ENCODE data around the gene RBM39.
"Not testable (repeated sequence)": the region's sequence is repeated elsewhere in the genome, so short reads cannot be mapped to it uniquely, and the experiment has no call there.

Gene RBM39

DNA sequence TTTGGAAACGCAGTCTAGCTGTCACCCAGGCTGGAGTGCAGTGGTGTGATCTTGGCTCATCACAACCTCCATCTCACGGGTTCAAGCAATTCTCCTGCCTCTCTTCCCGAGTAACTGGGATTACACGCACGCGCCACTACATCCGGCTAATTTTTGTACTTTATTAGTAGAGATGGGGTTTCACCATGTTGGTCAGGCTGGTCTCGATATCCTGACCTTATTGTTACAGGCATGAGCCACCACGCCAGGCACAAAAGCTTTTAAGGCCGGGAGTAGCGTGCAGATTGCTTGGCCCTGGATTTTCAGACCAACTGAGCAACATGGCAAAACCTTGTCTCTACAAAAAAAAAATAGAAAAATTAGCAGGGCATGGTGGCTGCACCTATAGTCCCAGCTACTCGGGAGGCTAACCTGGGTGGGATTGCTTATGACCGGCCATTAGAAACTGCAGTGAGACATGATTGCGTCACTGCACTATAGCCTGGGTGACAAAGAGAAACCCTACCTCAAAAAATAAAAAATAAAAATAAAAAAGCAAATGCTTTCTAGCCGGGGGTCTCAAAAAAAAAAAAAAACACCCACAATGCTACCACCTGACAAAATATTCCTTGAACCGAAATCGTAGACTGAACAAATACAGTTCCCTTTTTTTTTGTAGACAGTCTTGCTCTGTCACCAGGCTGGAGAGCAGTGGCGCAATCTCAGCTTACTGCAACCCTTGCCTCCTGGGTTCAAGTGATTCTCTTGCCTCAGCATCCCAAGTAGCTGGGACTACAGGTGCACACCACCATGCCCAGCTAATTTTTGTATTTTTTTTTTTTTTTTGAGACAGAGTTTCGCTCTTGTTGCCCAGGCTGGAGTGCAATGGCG, 15.0 kb downstream of the RBM39 start:
- DNase-seq (ENCODE audit: low read depth): no peak

DNA sequence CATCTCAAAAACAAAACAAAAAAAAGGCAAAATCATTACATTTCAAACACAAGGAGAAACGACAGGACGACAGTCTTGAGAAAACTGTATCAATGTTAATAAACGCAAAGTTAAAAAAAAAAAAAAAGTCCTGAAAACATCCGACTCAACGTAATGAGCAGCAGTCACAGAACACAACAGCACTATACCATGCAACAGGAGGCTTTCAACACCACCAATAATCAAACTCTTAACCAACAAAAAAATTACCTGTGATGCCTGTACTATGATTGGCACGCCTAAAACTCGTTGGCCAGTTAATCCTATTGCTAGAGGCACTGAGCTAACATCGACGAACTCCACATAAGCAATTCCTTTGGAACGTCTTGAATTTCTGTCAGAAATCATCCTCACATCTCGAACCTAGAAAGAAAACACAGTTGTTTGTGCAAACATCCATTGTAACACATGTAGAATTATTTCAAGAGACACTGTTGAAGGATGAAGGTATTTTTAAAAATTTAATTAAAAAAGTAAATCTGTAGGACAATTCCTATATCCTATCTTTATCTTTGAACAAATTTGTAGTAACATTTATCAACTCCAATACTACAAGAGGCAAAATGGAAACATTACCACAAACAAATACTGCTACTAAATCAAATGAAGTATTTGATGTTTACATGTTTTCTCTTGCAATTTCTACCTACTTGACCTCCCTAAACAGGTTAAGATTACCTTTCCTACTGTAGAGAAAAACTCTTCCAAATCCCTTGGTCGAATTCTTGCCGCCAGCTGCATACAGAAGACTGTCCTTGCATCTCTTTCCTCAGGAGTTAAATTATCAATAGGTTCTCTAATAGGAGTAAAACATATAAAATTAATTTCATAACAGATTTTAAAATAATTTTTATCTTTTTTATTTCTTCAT, 17.5 kb downstream of the RBM39 start:
- no peak for DNase-seq (ENCODE audit: low read depth)

DNA sequence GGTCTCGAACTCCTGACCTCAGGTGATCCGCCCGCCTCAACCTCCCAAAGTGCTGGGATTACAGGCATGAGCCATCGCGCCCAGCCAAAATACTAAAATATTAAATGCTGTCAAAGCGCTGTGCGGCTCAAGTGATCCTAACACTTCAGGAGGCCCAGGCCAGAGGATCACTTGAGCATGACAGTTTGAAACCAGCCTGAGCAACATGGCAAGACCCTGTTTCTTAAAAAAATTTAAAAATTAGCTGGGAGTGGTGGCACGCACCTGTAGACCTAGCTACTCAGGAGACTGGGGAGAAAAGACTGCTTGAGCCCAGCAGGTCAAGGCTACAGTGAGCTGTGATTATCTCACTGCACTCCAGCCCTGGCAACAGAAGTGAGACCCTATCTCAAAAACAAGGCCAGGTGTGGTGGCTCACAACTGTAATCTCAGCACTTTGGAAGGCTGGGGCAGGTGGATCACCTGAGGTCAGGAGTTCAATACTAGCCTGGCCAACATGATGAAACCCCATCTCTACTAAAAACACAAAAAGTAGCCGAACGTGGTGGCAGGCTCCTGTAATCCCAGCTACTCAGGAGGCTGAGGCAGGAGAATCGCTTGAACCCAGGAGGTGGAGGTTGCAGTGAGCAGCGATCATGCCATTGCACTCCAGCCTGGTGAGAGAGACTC, 18.3 kb downstream of the RBM39 start:
- not testable (repeated sequence) for DNase-seq (ENCODE audit: low read depth)

DNA sequence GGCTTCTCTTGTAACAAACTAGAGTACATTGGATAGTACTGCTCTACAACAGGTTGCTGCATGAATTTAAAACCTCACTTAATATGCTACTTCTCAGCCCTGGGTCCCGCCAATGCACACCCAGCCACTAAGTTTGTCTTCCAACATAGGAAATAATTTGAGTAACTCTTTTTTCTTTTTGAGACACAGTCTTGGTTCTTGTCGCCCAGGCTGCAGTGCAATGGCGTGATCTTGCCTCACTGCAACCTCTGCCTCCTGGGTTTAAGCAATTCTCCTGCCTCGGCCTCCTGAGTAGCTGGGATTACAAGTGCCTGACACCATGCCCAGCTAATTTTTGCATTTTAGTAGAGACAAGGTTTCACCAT, 18.8 kb downstream of the RBM39 start:
- not testable (repeated sequence) for DNase-seq (ENCODE audit: low read depth)

DNA sequence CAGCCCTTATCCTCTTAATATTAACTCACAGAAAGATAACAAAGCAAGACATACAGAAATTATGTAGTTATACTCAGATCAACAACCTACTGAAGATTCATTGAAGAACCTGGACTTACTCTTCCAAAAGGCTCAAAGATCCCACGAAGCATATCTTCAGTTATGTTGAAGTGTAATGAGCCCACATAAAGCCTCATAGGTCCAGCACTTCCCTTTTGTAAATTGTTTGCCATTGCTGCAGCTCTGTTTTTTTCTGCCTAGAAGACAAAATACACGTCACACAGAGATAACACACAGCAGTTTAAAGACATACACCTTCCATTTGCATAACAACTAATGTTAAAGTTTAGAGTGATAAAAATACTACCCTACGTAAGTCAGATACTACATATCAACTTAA, 20.4 kb downstream of the RBM39 start:
- no peak for DNase-seq (ENCODE audit: low read depth)

DNA sequence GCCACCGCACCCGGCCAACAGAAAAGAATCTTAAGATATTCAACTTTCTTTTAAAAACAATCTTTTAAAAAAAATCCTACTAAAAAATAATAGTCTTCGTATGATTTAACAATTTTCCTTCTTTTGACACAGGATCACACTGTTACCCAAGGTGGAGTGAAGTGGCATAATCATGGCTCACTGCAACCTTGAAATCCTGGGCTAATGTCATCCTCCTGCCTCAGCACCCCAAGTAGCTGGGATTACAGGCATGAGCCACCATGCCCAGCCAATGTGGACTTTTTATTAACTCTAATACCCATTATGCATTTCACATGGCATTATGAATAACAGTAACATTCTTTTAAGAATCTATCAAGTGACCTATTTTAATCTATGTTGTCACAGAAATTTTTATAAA, 20.8 kb downstream of the RBM39 start:
- DNase-seq (ENCODE audit: low read depth): no peak

DNA sequence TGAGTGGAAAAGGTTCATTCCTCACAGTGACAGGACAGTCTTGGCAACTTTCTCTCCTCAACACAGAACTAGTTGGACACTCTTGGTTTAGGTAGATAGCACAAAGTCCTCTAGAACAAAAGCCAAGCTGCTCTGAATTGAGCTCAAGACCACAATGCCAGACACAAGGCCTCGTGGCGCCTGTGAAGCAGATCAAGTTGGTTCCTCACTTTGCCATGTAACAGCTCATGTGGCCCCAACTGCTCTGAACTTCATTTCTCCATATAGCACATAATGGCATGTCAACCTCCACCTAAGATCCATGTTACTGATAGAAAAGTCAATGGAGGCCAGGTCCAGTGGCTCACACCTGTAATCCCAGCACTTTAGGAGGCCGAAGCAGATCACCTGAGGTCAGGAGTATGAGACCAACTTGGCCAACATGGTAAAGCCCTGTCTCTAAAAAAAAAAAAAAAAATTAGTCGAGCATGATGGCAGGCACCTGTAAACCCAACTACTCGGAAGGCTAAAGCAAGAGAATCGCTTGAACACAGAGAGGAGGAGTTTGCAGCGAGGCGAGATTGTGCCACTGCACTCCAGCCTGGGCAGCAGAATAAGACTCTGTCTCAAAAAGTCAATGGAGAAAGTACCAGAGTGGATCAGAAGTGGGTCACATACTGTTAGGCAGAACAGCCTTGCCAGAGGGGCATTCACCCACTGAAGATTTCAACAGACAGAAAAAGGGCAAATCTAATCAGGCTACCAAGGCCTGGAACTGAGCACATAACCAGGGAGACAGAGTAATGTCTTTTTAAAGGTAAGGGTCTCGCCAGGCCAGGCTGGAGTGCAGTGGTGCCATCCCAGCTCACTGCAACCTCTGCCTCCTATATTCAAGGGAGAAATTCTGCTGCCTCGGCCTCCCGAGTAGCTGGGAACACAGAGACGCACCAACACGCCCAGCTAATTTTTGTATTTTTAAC, 21.6 kb downstream of the RBM39 start:
- no peak for DNase-seq (ENCODE audit: low read depth)

DNA sequence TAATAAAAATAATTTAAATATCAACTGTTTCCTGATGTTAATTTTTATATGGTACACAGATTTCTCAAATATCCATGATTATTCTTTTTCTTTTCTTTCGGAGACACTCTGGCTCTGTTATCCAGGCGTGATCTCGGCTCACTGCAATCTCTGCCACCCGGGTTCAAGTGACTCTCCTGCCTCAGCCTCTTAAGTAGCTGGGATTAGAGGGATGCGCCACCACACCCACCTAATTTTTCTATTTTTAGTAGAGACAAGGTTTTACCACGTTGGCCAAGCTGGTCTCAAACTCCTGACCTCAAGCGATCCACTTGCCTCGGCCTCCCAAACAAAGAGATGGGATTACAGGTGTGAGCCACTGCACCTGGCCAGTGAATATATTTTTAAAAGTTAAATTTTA, 22.3 kb downstream of the RBM39 start:
- no peak for DNase-seq (ENCODE audit: low read depth)

DNA sequence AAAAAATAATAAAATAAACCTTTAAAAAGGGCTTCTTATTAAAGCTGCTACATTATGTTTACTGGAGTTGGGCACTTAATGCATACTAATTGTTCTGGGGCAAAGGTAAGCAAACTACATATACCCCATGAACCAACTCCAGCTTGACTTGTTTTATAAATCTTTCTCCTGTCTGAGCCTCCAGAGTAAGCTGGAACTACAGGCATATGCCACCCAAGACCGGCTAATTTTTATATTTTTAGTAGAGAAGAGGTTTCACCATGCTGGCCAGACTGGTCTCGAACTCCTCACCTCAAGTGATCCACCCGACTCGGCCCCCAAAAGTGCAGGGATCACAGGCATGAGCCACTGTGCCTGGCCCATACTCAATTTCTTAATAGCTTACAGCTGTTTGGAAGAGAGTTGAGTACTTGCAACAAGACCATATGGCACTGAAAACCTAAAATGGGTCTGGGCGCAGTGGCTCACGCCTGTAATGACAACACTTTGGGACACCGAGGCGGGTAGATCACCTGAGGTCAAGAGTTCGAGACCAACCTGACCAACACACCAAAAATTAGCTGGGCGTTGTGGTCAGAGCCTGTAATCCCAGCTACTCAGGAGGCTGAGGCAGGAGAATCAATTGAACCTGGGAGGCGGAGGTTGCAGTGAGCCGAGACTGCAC, 23.0 kb downstream of the RBM39 start:
- DNase-seq (ENCODE audit: low read depth): no peak

DNA sequence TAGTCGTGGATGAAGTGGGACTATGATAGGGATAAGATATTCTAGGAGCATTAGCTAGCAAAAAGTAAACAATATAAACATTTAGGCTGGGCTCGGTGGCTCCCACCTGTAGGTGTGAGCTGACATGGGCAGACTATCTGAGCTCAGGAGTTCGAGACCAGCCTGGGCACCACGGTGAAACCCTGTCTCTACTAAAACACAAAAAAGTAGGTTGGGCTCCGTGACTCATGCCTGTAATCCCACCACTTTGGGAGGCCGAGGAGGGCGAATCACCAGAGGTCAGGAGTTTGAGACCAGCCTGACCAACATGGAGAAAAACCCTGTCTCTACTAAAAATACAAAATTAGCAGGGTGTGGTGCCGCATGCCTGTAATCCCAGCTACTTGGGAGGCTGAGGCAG, 23.7 kb downstream of the RBM39 start:
- DNase-seq (ENCODE audit: low read depth): not testable (repeated sequence)

DNA sequence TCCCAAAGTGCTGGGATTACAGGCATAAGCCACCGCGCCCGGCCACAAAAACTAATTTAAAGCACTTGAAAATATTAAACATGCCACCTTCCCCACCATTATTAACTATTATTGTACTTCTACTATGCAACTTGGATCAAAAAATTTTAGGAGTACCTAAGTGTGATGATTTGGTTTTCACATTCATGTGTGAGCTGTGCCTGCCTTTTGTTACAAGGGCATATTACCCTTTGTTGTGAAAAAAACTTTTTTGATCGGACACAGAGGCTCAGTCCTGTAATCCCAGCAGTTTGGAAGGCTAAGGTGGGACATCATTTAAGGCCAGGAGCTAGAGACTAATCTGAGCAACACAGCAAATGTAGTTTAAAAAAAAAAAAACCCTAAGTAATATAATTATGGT, 25.7 kb downstream of the RBM39 start:
- DNase-seq (ENCODE audit: low read depth): no peak

DNA sequence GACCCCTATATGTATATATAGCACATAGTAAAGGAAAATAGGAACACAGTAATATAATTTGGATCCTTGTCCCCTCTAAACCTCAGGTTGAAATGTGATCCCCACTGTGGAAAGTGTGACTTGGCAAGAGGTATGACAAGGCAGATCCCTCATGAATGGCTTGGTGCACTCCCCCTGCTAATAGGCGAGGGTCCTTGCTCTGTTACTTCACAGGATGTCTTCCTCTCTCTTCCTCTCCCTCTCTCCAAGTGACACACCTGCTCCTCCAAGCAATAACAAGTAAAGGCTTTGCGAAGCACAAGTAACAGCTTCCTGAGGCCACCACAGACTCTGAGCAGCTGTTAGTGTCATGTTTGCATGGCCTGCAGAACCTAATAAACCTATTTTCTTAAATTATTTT, 26.4 kb downstream of the RBM39 start:
- no peak for DNase-seq (ENCODE audit: low read depth)

DNA sequence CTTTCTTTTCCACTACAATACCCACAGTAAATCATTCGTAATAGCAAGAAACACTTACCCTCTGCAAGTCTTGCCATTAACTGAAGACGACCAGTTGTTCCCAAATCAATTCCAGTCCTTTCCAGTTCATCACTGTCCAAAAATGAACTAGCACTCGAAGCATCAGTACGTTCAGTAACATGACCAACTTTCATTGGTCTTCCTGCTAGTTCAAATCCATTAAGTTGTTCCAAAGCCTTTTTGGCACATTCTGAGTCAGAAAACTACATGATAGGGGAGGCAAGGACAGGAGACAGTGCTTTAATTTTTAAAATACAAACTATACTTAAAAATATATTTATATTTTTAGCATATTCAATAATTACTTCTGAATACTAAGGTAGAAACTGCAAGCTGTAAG, 27.9 kb downstream of the RBM39 start:
- DNase-seq (ENCODE audit: low read depth): no peak

DNA sequence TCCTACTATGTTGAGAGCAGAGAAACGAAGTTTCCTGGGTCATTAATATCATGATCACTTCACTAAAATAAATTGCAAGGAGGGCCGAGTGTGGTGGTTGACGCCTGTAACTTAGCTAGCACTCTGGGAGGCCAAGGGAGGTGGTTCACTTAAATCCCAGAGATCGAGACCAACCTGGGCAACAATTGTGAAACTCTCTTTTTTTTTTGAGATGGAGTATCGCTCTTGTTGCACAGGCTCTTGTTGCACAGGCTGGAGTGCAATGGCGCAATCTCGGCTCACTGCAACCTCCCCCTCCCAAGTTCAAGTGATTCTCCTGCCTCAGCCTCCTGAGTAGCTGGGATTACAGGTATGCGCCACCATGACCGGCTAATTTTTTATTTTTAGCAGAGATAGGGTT, 28.9 kb downstream of the RBM39 start:
- DNase-seq (ENCODE audit: low read depth): not testable (repeated sequence)

DNA sequence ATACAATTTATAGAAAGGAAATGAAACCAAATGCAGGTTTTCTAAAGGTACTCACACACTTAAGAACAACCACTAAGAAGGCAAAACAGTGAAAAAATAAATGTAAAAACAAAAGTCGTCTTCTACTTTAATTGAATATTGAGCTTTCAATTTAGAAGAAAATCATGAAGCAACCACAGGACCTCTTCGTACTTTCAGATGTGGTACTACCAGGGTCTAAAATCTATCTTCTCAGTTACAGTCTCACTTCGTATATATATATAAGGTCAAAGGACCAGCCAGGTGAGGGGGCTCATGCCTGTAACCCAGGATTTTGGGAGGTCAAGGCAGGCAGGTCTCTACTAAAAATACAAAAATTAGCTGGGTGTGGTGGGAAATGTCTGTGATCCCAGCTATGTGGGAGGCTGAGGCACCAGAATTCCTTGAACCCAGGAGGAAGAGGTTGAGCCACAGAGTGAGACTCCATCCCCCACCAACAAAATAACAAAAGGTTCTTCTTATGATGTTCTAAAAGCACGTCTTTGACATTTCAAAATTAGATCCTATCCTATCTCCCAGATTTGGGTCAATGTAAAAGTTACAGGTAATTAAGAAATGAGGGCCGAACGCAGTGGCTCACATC, 30.4 kb downstream of the RBM39 start:
- no peak for DNase-seq (ENCODE audit: low read depth)

DNA sequence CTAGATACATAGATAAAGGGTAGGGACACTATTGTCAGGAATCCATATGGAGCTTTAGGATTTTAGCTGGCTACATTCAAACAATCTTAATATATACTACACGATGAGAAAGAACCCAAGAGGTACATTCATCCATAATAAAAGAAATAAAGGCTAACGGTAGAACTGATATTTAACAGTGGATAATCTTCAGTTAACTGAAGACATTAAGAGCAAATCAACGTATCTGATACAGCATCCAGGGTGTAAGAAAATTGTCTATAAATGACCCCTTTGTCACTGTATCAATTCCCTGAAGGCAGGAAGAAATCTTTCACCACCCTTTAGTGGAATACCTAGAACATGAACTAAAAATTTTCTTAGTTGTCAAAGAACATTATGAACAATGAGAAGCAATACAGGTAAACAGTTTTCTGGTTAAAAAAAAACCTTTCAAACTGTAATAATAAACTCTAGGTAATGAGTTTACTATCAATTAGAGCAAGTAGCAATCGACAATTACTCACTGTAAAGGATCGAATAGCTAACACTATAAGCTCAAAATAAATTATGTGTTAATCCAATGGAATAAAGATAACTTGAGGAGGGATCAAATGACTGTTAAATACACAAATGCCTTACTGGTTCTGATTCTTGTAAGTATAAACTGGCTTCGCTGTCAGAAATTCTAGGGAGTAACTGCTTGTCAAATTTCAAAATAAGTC, 31.0 kb downstream of the RBM39 start:
- DNase-seq (ENCODE audit: low read depth): no peak

DNA sequence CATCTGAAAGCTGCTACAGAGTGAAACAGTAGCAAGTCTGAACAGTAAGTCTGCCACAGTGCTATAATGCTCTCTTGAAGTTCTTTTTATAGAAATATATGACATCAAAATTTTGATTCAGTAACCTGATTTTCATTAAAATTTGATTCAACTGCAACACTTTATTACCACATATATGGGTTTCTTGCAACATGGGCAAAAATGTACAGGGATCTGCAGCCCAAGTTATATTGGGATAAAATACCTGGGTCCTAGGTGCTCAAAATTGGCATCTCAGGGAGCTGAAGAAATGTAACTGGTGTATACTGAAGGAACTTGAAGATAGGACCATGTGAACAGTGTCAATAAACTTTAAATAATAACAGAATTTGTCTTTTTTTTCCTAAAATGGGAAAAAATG, 32.0 kb downstream of the RBM39 start:
- no peak for DNase-seq (ENCODE audit: low read depth)

DNA sequence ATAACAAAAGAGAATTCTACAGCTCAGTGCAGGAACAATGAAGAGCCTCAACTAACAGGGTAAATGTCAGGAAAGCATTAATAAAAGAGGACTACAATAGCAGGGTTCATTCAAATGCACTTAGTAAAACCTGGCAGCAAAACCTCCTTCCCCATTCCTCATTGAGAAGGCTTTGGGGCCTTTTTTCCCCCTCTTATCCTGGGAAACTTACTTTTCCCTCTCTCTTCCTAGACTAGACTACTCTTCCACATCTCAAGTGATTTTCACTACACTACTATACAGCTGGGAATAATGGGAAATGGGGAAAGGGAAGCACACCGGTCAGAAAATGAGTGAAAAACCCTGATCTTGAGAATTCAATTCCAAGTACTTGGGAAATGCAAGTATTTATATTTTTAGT, 32.8 kb downstream of the RBM39 start:
- DNase-seq (ENCODE audit: low read depth): no peak

DNA sequence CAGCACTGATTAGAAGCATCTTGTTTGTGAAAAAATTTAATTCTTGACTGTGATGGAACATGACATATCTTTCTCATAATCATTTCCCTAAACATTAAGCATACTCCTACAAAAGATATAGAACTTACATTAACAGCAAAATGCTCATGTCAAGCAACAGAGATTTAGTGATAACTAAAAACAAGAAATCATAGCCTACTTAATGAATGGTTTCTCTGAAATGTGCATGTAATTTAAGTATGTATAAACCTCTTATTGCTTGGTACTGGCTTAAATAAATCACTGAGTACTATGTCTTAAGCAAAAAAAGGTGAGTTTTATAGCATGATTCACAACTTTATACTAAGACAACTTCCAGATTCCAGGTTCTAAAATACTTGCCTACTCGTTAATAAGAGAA, 33.6 kb downstream of the RBM39 start:
- DNase-seq (ENCODE audit: low read depth): no peak
